HepG2 (cell line): ENCODE measurements around the gene NAB2. TPM values are rescaled to one million over a fixed set of nuclear protein-coding genes. Genes with fewer than 3 reads are reported as not detected.

Experiments
- FOXA1 ChIP-seq, 2 experiments: fragments of 450-650 bp in 1 of 2; sonication (generic) in 1 of 2; formaldehyde crosslinking in 1 of 2; IDR thresholded peaks; 2 replicates each; pipeline versions ENCODE4 v1.4.0 to v1.6.1; 2016 to 2020; ENCODE audit warnings: missing genetic modification reagents in 1 of 2
- FOXP4 ChIP-seq: sonication (generic); formaldehyde crosslinking; IDR thresholded peaks from 2 replicates; pipeline ENCODE4 v1.4.0; 2020; ENCODE audit warnings: missing genetic modification reagents
- IRF1 ChIP-seq: sonication (generic); formaldehyde crosslinking; IDR thresholded peaks from 2 replicates; pipeline ENCODE4 v1.4.0; 2020; ENCODE audit warnings: low read depth, mild to moderate bottlenecking, missing genetic modification reagents
- NFE2 ChIP-seq: sonication (generic); formaldehyde crosslinking; IDR thresholded peaks from 2 replicates; pipeline ENCODE4 v1.4.0; 2020; ENCODE audit warnings: missing genetic modification reagents
- PAF1 ChIP-seq: IDR thresholded peaks from 2 replicates; pipeline ENCODE4 v1.6.1; 2016; ENCODE audit warnings: missing genetic modification reagents, missing compliant biosample characterization
- SRY ChIP-seq: sonication (generic); formaldehyde crosslinking; IDR thresholded peaks from 2 replicates; pipeline ENCODE4 v1.8.0; 2022; ENCODE audit warnings: mild to moderate bottlenecking, missing genetic modification reagents
- SSRP1 ChIP-seq: IDR thresholded peaks from 2 replicates; pipeline ENCODE4 v1.6.1; 2016; ENCODE audit warnings: control low read depth
- TCF7 ChIP-seq: sonication (generic); IDR thresholded peaks from 2 replicates; pipeline ENCODE4 v1.6.1; 2016; ENCODE audit warnings: antibody characterized with exemption, low read depth
- ZIK1 ChIP-seq: sonication (generic); formaldehyde crosslinking; IDR thresholded peaks from 2 replicates; pipeline ENCODE4 v1.5.0; 2020; ENCODE audit warnings: mild to moderate bottlenecking, low read depth, missing genetic modification reagents, borderline replicate concordance
- ZNF142 ChIP-seq: sonication (generic); formaldehyde crosslinking; IDR thresholded peaks from 2 replicates; pipeline ENCODE4 v1.4.0; 2020; ENCODE audit warnings: missing genetic modification reagents
- ZNF597 ChIP-seq: sonication (generic); formaldehyde crosslinking; IDR thresholded peaks from 2 replicates; pipeline ENCODE4 v1.5.0; 2020; ENCODE audit warnings: missing genetic modification reagents
- ZNF678 ChIP-seq: sonication (generic); formaldehyde crosslinking; IDR thresholded peaks from 2 replicates; pipeline ENCODE4 v1.4.0; 2020; ENCODE audit warnings: mild to moderate bottlenecking, missing genetic modification reagents
- ZNF879 ChIP-seq: sonication (generic); formaldehyde crosslinking; IDR thresholded peaks from 2 replicates; pipeline ENCODE4 v1.8.1; 2023; ENCODE audit warnings: missing genetic modification reagents
- ZSCAN21 ChIP-seq: sonication (generic); formaldehyde crosslinking; IDR thresholded peaks from 2 replicates; pipeline ENCODE4 v1.8.0; 2022; ENCODE audit warnings: mild to moderate bottlenecking, missing genetic modification reagents, moderate library complexity, borderline replicate concordance
- ZXDC ChIP-seq: sonication (generic); formaldehyde crosslinking; IDR thresholded peaks from 2 replicates; pipeline ENCODE4 v1.5.0; 2020; ENCODE audit warnings: mild to moderate bottlenecking, missing genetic modification reagents
- polyA plus RNA-seq, 8 experiments: library from polyadenylated mRNA; depleted of rRNA in 3 of 8; stranded (reverse) in 7 of 8; unstranded in 1 of 8; fragments of >200 nt; fragmentation: Illumina TruSeq in 4 of 8; extraction: Trizol in 4 of 8; gene quantifications; 2 replicates each; pipeline versions ENCODE4 v1.2.1 to v1.2.3, GENCODE V29; 2011 to 2016; ENCODE audit warnings: low read depth in 4 of 8, missing spikeins in 1 of 8, mixed read lengths in 1 of 8; ENCODE audit not compliant: insufficient read depth in 1 of 8
- total RNA-seq, 5 experiments: library from RNA; depleted of rRNA; stranded (reverse); fragments of >200 nt; fragmentation: Illumina TruSeq; extraction: Trizol; gene quantifications; 2 replicates each; pipeline ENCODE4 v1.2.3, GENCODE V29; 2016; ENCODE audit warnings: low read depth in 1 of 5

The NAB2 gene
- total and polyA plus RNA-seq, 2 of the 13 experiments (the other 11 are each of a cell fraction or from before 2014, with no cell fraction given), result 11.7 to 12.9 TPM

GRCh38 chr12:57124261-57124877 lies 35.5 kb downstream of the NAB2 start (continued):
- TF ChIP-seq ZXDC, result no peak
- TF ChIP-seq TCF7, result no peak
- no peak for TF ChIP-seq SRY (CRISPR knock-in tag)
- no peak for TF ChIP-seq ZNF678 (CRISPR knock-in tag)
- TF ChIP-seq PAF1 (CRISPR knock-in tag), result no peak
- TF ChIP-seq SSRP1 (CRISPR knock-in tag), result no peak
- TF ChIP-seq ZNF879 (CRISPR knock-in tag), result 0 out of 2 replicates have a peak, but pooled peaks have one; percentile 34
- TF ChIP-seq FOXA1 (IDR thresholded peaks at IDR 0.05), result no peak
- TF ChIP-seq FOXA1 (CRISPR knock-in tag; IDR thresholded peaks at IDR 0.05), result no peak
- no peak for TF ChIP-seq ZIK1 (CRISPR knock-in tag)
- TF ChIP-seq IRF1, result no peak
- TF ChIP-seq ZSCAN21 (CRISPR knock-in tag), result no peak
- TF ChIP-seq ZNF597 (CRISPR knock-in tag), result no peak
- no peak for TF ChIP-seq ZNF142
- no peak for TF ChIP-seq FOXP4 (CRISPR knock-in tag)
- no peak for TF ChIP-seq NFE2 (CRISPR knock-in tag)
